ENCODE measurements around the gene UNC13A.
"Not testable (repeated sequence)": the region's sequence is repeated elsewhere in the genome, so short reads cannot be mapped to it uniquely, and the experiment has no call there.

UNC13A gene

DNA sequence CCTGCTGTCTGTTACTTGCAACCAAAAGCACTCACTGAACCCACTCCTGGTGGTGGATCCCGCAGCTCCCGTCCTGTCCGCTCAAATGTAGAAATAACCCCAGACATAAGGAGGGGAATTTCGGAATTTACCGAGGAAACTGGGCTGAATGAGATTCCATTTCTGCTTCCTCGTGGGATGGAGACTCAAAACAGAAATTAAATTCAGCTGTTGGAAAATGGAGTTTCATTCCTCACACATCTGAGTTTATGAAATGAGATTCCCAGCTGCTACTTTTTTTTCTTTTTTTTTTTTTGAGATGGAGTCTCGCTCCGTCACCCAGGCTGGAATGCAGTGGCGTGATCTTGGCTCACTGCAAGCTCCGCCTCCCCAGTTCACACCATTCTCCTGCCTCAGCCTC is 88.4 kb downstream of the UNC13A start:
- no peak for DNase-seq

DNA sequence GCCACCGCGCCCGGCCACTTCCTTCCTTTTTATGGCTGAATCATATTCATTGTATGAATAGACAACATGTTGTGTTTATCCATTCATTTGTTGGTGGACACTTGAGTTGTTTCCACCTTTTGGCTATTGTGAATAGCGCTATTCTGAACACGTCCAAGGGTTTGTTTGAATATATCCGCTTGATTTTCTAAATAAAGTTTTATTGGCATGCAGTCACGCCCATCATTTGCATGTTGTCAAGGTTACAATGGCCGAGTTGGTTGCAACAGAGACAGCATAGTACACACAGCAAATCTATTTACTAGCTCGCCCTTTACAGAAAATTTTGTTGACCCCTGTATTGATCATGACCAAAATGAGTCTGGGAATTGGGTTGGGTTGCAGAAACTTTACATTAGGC is 89.2 kb downstream of the UNC13A start:
- no peak for DNase-seq

DNA sequence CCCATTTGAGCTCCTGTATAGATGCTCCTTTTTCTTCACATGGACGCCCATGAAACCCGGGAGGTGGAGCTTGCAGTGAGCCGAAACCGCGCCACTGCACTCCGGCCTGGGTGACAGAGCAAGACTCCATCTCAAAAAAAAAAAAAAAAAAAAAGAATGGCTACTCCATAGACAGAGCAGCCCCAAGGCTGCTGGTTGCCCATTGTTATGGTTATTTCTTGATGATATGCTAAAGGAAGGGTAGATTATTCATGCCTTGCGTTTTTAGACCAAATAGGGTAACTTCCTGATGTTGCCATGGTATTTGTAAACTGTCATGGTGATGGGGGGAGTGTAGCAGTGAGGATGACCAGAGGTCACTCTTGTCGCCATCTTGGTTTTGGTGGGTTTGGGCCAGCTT is 90.1 kb downstream of the UNC13A start:
- DNase-seq, result not testable (repeated sequence)

DNA sequence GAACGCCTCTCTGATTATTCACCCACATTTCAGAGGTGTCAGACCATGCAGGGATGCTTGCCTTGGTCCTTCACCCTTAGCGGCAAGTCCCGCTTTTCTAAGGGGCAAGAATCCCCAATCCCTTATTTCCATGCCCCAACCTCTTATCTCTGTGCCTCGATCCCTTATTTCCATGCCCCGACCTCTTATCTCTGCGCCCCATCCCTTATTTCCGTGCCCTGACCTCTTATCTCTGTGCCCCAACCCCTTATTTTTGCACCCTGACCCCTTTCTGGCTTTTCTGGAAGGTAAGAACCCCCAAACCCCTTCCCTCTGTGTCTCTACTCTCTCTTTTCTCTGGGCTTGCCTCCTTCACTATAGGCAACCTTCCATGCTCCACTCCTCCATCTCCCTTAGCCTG is 93.9 kb downstream of the UNC13A start:
- DNase-seq, result not testable (repeated sequence)

DNA sequence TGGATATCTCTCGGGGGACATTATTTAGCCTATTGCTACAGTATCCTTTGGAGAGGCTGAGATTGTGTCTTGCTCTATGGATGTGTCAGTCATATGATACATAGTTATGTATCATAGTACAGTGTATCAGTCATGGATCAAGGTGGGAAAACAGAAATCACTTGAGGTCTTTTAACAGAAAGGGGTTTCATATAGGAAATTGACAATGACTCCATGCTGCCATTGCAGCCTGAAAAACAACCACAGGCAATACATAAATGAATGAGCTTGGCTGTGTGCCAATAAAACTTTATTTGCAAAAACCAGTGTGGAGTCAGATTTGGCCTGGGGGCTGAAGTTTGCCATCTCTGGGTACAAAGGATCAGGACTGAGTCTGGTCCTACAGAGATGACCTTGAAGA is 97.3 kb downstream of the UNC13A start:
- DNase-seq, result no peak

DNA sequence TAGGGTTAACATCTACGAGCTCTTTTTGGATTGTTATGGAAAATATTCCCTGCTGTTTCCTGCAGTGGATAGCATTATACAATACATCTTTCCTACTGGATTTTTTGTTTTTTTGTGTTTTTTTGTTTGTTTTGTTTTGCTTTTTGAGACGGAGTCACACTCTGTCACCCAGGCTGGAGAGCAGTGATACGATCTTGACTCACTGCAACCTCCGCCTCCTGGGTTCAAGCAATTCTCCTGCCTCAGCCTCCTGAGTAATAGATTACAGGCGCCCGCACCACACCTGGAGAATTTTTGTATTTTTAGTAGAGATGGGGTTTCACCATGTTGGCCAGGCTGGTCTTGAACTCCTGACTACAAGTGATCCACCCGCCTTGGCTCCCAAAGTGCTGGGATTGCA is 102.8 kb downstream of the UNC13A start:
- not testable (repeated sequence) for DNase-seq

DNA sequence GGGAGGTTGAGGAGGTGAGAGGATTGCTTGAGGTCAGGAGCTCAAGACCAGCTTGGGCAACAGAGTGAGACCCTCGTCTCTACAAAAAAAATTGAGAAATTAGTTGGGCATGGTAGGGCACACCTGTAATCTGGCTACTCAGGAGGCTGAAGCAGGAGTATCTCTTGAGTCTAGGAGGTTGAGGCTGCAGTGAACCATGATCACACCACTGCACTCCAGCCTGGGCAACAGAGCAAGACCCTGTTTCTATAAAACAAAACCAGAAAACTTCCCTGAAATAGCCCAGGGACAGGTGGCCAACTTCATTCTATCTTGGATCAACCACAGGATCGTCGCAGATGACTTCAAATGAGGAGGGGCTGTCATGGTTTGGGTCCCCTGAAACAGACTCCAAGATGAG is 104.0 kb downstream of the UNC13A start:
- DNase-seq, result no peak

DNA sequence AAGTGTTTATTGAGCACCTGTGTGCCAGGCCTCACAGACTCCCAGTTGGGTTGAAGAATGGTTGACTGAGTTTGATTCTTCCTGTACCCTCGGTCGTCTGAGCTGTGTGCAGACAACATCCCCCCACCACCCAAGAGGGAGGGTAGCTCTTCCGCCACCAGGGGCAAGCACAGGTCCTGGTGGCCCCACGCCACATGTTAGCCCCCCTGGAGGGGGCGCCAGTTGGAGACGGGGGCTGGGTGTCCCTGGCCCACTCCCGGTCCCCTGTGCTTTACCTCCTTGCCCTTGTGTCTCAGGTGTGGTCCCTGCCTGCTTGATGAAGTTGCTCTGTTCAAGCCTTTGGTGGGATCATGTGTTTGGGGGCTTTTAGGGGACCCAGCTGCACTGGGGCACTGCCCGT is 105.5 kb downstream of the UNC13A start:
- DNase-seq, result no peak

DNA sequence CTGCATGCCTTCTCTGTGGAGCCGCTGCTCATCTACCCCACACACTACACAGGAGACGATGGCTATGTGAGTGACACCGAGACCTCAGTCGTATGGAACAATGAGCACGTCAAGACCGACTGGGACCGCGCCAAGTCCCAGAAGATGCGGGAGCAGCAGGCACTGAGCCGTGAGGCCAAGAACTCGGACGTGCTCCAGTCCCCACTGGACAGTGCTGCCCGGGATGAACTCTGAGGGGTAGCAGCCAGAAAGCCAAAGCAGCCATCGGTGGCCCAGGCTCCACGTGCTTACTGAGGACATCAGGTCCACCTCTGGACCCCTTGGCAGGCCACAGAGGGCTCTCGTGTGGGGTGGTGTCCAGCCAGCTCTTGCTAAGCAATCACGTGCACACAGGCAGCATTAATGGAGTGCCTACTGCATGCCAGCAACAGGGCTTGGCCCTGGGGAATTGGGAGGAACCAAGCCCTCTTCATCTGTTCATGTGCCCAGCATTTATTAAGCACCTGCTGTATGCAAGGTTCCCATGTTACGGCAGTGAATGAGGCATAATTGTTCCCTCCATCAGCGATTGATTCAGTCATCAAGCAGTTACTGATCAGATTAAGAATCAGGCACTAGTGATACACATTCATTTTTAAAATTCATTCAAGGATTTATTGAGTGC is 106.8 kb downstream of the UNC13A start:
- DNase-seq, result no peak

DNA sequence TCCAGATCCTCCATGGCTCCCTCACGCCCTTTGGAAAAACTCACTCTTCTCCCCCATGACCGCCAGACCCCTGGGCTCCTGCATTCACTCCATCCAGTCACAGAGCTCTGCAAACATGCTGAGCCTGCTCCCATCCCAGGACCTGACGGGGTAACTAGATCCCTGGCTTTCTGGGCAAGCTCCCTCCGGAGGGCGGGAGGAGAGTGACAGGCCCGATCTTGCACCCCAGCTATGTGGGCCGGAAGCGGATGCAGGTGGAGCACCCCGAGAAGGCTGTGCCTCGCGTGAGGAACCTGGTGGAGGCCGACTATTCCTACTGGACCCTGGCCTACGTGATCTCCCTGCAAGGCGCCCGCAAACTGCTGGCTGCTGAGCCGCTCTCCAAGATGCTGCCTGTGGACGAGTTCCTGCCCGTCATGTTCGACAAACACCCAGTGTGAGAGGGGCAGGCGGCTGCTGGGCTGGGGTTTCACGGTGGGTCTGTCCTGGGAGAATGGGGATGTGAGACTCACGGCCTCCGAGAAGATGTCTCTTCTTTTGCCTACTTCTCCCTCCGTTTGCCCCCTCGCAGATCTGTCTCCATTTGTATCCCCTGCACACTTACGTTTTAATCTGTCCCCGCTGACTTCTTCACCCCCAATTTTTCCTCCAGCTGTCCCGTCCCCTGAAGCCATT is 107.5 kb downstream of the UNC13A start:
- DNase-seq, result no peak

DNA sequence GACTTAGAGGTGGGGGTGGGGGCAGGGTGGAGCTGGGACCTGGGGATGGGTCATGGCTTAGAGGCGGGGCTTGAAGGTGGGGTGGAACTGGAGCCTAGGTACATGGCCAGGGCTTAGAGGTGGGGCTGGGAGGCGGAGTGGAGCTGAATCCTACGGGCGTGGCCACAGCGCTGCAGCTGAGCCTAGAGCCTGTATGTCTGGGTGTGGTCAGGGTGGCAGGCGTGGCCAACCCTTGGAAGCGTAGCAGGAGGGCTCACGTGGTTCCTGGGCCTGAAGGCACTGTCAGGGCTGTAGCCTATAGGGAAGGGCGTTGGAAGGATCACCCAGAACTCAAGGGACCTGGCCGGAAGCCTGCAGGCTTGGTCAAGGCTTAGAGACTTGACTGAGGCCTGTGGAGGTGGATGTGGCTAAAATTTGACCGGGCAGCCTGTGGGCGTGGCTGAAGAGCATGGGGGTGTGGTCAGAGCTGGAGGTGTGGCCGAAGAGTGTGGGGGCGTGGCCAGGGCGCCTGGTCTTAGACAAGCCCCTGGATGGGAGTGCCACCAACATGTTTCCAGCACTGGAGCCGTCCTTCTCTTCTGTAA is 108.4 kb downstream of the UNC13A start:
- DNase-seq, result no peak

DNA sequence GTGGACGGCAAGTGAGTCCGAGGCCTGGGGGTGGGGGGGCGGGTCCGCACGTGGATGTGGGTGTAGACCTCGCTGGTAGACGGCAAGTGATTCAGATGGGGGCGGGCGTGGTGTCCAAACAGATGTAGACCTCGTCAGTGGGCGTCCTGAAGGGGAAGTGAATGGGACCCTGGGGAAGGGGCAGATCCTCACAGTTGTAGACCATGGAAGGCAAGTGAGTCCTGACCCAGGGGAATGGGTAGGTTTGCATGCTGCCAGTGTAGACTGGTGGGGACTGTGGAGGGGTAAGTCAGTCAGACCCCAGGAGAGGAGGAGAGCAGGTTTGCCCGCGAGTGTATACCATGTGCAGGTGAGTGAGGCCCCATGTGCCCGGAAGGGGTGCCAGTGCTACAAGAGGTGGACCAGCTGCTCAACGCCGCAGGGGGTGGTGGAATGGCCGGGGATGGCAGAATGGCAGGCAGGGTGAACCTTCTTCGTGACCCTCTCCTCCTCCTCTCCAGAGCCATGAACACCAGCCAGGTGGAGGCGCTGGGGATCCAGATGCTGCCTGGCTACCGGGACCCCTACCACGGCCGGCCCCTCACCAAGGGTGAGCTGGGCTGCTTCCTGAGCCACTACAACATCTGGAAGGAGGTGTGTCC is 110.6 kb downstream of the UNC13A start:
- DNase-seq, result no peak

DNA sequence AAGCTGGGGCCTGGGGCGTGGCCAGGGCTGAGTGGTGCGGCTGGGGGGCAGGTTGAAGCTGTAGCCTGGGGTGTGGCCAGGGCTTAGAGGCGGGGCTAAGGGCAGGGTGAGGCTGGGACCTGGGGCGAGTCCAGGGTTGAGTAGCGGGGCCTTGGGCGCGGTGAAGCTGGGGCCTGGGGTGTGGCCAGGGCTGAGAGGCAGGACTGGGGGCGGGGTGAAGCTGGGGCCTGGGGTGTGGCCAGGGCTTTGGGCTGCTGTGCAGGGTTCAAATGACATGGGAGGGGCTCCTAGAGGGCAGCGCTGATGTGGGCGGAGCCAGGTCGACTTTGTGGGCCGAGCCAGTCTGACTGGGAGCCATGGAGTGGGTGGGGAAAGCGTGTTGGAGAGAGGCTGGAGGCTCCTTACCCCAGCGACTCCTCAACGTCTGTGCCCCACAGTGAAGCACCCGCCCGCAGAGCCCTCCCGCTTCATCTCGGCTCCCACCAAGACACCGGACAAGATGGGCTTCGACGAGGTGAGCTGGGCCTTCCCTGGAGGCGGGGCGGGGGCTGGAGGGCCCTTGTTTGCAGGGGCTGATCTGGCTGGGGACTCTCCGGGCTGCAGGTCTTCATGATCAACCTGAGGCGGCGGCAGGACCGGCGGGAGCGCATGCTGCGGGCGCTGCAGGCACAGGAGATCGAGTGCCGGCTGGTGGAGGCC is 111.2 kb downstream of the UNC13A start:
- DNase-seq, result no peak

DNA sequence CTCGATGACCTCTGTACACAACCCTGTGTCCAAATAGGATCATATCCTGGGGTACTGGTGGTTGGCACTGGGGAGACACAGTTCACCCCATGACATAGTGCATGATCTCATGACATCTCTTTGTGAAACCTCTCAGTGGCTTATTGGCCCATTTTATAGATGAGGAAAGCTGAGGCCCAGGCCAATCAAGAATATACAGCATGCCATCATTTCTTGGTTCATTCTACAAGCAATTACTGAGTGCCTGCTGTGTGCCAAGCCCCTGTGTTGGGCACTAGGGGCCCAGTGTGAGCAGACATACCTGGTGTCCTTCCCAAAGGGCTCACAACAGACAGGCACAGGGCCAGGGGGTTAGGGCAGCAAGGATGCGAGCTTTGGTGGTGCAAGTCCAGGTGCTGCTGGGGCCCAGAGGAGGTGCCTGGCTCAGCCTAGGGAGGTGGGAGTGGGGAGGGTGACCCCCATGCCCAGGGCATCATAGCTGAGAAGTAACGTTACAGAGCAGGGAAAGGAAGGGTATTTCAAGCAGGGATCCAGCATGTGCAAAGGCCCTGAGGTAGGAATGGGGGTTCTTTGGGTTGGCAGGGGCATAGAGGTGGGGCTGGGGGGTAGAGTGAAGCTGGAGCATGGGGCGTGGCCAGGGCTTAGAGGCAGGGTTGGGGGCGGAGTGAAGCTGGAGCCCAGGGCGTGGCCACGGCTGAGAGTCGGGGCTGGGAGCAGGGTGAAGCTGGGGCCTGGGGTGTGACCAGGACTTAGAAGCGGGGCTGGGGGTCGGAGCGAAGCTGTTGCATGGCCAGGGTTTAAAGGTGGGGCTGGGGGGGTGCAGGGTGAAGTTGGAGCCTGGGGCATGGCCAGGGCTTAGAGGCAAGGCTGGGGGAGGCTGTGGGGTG is 112.0 kb downstream of the UNC13A start:
- no peak for DNase-seq

DNA sequence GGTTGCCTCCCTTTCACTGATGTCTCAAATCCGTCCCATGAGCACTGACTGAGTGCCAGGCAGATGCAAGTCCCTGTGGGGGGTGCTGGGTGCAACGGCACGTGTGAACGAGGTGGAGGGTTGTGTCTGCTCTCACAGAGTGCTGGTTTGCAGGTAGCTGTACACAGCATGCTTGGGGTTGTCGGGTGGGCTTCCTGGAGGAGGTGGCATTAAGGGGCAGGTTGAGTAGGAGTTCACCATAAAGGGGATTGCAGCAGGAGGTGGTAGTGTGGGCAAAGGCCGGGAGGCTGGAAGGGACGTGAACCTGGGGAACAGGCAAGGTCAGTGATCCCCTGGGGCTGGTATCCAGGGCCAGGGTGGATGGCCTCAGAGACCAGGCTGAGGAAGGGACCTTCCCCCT is 115.5 kb downstream of the UNC13A start:
- no peak for DNase-seq

DNA sequence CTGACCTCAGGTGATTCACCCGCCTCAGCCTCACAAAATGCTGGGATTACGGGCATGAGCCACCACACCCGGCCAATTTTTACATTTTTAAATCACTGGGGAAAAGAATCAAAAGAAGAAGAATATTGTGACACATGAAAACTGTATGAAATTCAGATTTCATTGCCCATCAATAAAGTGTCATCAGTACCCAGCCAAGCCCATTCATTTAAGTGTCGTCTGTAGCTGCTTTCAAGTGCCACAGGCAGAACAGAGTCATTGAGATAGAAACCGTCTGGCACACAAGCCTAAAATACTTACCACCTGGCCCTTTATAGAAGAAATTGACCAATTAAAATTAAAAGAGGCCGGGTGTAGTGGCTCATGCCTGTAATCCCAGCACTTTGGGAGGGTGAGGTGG is 117.4 kb downstream of the UNC13A start:
- no peak for DNase-seq

DNA sequence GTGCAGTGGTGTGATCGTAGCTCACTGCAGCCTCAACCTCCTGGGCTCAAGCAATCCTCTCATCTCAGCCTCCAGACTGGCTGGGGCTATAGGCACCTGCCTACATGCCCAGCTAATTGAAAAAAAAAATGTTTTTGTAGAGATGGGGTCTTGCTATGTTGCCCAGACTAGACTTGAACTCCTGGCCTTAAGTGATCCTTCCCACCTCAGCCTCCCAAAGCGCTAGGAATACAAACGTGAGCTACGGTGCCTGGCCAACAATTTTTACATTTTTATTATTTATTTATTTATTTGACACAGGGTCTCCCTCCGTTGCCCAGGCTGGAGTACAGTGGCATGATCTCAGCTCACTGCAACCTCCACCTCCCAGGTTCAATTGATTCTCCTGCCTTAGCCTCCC is 117.9 kb downstream of the UNC13A start:
- not testable (repeated sequence) for DNase-seq

DNA sequence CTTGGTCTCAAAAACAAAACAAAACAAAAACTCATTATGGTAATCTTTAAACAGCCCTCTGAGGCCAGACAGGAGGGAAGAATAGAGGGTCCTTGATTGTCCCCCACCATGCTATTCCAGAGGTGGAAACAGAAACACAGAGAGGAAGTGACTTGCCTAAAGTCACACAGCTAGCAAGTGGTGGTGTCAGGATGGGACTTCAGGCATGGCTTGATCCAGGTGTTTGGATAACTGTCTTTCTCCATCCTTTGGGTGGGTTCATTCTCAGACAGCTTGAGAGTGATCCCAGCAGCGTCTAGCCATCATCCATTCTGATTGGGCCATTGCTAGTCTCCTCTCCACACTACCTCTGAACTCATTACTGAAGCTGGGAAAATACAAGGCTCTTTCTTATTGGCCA is 120.2 kb downstream of the UNC13A start:
- no peak for DNase-seq

DNA sequence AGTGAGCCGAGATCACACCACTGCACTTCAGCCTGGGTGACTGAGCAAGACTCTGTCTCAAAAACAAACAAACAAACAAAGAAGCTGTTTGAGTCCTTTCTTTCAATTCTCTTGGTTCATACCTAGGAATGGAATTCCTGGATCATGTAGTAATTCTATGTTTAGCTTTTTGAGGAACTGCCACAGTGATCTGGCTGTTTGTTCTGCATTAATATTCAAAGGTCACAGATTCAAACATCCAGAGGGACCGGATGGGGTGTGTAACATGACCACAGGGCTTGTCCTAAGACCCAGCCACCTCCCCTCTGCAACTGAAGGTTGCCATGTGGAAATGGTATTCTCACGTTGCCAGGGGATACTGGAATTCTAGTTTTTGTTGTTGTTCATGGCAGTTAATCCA is 122.5 kb downstream of the UNC13A start:
- no peak for DNase-seq

DNA sequence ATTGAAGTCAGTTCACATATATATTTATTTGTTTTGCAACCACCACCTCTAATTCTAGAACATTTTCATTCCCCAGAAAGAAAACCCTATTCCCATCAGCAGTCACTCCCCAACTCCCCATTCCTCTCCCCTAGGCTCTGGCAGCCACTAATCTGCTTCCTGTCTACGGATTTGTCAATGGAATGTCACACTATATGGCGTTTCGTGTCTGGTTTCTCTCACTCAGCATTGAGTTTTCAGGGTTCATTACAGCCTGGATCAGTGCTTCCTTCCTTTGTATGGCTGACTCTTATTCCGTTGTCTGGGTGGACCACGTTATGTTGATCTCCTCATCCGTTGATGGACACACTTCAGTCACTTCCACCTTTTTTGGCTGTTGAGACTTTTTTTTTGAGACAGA is 123.4 kb downstream of the UNC13A start:
- DNase-seq, result no peak

DNA sequence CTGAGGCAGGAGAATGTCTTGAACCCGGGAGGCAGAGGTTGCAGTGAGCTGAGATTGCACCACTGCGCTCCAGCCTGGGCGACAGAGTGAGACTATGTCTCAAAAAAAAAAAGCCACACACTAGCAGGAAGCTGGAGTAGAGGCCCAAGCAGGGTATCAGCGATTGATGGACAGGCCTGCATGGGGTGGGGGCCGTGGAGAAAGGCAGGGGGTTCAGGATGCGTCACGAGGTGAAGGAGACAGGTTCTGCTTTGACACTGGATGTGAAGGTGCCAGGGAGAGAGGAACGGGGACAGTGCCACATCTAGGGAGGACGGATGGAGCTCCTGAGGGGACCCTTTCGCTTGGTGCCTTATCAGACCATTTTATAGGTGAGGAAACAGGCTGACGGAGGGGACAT is 125.6 kb downstream of the UNC13A start:
- DNase-seq, result no peak

DNA sequence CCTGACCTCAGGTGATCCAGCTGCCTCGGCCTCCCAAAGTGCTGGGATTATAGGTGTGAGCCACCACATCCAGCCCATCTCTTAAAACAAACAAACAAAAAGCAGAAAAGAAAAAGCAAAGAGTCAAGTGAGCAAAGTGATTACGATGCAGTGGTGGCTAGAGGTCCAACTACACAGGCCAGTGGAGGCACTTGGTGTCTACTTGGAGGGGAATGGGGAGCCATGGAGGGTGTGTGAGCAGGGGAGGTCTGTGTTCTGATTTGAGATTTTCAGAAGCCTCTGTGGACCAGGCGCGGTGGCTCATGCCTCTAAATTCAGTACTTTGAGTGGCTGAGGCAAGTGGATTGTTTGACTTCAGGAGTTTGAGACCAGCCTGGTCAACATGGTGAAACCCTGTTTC is 126.1 kb downstream of the UNC13A start:
- DNase-seq, result no peak

DNA sequence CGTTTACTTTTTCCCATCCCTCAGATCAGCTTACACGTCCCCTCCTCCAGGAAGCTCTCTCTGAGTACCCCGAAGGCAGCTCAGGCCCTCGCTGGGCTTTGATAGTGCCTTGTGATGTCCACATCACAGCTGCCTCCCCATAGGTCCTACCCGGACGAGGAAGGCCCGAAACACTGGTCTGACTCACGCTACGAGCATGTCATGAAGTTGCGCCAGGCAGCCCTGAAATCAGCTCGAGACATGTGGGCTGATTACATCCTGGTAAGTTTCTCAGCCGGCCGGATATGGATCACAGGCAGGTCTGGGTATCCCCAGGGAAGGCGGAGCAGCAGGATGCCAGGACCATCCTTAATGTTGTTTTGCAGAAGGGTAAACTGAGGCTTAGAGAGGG is 128.0 kb downstream of the UNC13A start:
- no peak for DNase-seq
